ENCODE data around the gene ENSA. TPM values are rescaled to one million over a fixed set of nuclear protein-coding genes. Genes with fewer than 3 reads are reported as not detected.
A peak's percentile ranks its signal among the peaks of the same experiment; 100 is the strongest.
"Not testable (repeated sequence)": the region's sequence is repeated elsewhere in the genome, so short reads cannot be mapped to it uniquely, and the experiment has no call there.

Gene ENSA
- total RNA-seq, 2 donors from 2014 or later: 85.7 to 94.5 TPM

DNA sequence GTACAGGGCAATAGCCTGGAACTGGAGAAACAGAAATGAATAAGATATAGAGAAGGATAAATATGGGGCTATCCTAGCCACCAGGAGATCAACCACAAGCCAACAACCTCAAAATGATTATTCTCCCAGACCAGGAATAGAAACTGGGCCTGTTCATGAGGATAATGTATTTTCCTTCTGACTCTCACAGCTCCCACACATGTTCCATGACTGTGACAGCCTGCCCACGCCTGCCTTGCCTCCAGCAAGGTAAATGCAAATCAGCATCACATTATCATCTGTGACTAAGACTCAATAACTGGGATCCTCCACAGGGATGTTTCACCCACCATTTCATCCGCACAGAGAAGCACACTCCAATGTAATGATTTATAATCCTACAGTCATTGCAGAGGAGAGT, 3.3 kb downstream of the ENSA start:
- peaks cover 43% of the 10 kb centered on the region for H3K36me3 ChIP-seq
- H3K4me3 ChIP-seq: no peak overlapping the region
- ATAC-seq (ENCODE audit: insufficient number of reproducible peaks, low FRiP score, low read depth) (no peak), DNase-seq (ENCODE audit: low spot score) (no peak)
- no peaks in the 10 kb centered on the region for H3K27me3 ChIP-seq (replicated peaks; ENCODE audit: insufficient read depth)
- H3K4me1 ChIP-seq (ENCODE audit: control insufficient read depth in 1 of 2, low read depth in 2 of 2): peaks cover 18 to 32% of the 10 kb centered on the region in 2 donors
- no peak overlapping the region for H3K27ac ChIP-seq
- no peak for TF ChIP-seq CTCF (IDR thresholded peaks at IDR 0.05)
- H3K9me3 ChIP-seq: no peaks in the 10 kb centered on the region

DNA sequence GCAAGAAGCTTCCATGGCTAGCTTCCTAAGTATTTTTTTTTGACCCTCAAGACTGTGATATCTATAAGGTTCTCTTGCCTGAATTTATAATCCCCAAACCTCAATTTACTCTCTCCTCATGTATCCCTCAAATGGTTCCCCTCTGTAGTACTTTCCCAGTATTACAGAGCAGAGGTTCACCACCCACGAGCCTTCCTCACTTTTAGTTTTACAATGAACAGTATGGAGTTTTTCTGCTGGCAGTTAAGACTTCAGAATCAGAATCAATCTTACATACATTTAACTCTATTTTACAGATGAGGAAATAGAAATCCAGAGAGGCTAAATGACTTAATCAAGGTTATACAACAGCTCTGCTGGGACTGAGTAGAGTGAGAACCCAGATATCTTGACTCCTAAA, 4.9 kb downstream of the ENSA start:
- H3K27me3 ChIP-seq (replicated peaks; ENCODE audit: insufficient read depth); H3K9me3 ChIP-seq; H3K4me3 ChIP-seq; DNase-seq (ENCODE audit: low spot score); ATAC-seq (ENCODE audit: insufficient number of reproducible peaks, low FRiP score, low read depth); H3K27ac ChIP-seq: not testable (repeated sequence)
- Histone ChIP-seq H3K36me3 (peaks cover 48% of the 10 kb centered on the region), H3K4me1 (ENCODE audit: control insufficient read depth in 1 of 2, low read depth in 2 of 2) (peaks cover 33 to 40% of the 10 kb centered on the region in 2 donors)

- DNase-seq (ENCODE audit: low spot score); H3K4me3 ChIP-seq; H3K27me3 ChIP-seq (replicated peaks; ENCODE audit: insufficient read depth); H3K27ac ChIP-seq; H3K9me3 ChIP-seq; ATAC-seq (ENCODE audit: insufficient number of reproducible peaks, low FRiP score, low read depth): not testable (repeated sequence)
- peaks cover 33 to 44% of the 10 kb centered on the region in 2 donors for H3K4me1 ChIP-seq (ENCODE audit: control insufficient read depth in 1 of 2, low read depth in 2 of 2)
- H3K36me3 ChIP-seq: peaks cover 48% of the 10 kb centered on the region
Measured at GRCh38 chr1:150624134-150624533, 5.3 kb downstream of the ENSA start.

DNA sequence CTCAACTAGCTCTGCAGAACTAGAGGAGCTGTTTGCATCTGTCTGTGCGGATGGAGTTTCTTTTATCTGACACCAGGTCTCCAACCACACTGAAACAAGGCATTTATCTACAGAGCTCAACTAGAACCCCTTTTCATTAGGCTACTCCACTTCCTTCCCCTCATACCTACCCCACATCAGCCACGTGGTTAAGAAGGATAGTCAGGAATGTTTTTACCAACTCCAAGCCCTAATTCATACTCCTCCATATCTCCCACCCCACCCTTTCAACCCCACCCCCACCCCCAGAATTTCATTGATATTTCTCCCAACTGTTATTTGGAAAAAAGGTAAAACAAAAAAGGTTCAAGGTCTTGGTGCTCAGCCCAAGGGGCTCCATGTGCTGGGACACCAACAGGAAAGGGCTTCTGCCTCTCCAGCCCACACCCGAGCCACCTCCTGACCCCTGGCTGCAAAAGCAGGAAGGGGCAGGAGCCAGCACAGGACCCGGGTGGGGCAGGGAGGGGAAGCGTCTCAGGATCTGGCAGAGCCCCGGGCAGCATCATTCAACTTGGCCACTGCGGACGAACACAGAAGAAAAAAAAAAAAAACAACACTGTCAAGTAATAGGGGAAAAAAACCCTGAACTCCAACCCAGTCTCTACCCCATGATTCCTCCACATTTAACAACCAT, 7.0 kb downstream of the ENSA start:
- H3K27me3 ChIP-seq (replicated peaks; ENCODE audit: insufficient read depth): no peaks in the 10 kb centered on the region
- peaks cover 26 to 34% of the 10 kb centered on the region in 2 donors for H3K4me1 ChIP-seq (ENCODE audit: control insufficient read depth in 1 of 2, low read depth in 2 of 2)
- no peaks in the 10 kb centered on the region for H3K9me3 ChIP-seq
- TF ChIP-seq CTCF (IDR thresholded peaks at IDR 0.05): no peak
- H3K4me3 ChIP-seq: no peak overlapping the region
- peak overlapping the region; percentile 48 to 56 for H3K27ac ChIP-seq
- DNase-seq (ENCODE audit: low spot score) (no peak), ATAC-seq (ENCODE audit: insufficient number of reproducible peaks, low FRiP score, low read depth) (no peak)
- H3K36me3 ChIP-seq: peaks cover 47% of the 10 kb centered on the region

DNA sequence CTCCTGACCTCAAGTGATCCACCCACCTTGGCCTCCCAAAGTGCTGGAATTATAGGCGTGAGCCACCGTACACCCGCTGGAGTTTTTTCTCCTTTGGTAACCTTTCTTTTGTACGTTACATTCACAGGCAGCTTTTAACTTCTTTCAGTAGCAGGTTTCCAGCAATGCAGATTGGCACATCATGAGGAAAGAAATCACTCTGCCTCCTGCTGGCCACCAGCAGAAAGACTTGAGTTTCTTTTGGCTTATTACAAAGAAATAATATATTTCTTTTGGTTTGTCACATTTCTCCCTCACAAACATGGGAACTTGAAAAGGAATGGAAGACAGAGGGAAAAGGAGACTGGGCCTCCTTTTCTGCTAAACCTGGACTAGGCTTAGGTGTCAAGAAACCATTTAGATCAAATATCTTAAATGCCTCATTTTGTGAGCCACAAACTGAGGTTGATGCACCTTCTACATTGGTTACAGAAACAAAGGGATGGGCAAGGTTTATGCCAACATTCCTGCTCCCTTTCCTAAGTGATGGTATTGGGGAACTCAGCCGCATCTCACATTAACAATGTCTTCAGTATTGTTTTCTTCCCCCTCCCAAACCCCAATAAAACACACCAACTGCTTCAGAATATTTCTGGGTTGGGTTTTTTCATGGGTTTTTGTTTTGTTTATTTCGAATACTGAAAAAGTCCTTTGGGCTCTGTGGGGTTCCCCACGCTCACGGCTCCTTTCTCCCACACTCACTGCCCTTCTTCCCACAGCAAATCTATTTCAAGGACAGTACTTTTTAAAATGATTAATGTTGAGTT, 7.7 kb downstream of the ENSA start:
- Histone ChIP-seq H3K4me1 (ENCODE audit: control insufficient read depth in 1 of 2, low read depth in 2 of 2) (peaks cover 26 to 34% of the 10 kb centered on the region in 2 donors), H3K27ac (peak overlapping the region; percentile 48 to 56), H3K4me3 (no peak overlapping the region), H3K9me3 (no peaks in the 10 kb centered on the region), H3K27me3 (replicated peaks; ENCODE audit: insufficient read depth) (no peaks in the 10 kb centered on the region), H3K36me3 (peaks cover 40% of the 10 kb centered on the region)
- peak; percentile 77 for TF ChIP-seq CTCF (IDR thresholded peaks at IDR 0.05)
- DNase-seq (ENCODE audit: low spot score): no peak
- ATAC-seq (ENCODE audit: insufficient number of reproducible peaks, low FRiP score, low read depth): no peak

GRCh38 chr1:150620919-150621318, 8.5 kb downstream of the ENSA start:
- Histone ChIP-seq H3K4me3 (no peak overlapping the region), H3K27me3 (replicated peaks; ENCODE audit: insufficient read depth) (no peaks in the 10 kb centered on the region), H3K27ac (peak overlapping the region; percentile 56 to 62), H3K4me1 (ENCODE audit: control insufficient read depth in 1 of 2, low read depth in 2 of 2) (peaks cover 26 to 34% of the 10 kb centered on the region in 2 donors), H3K9me3 (no peaks in the 10 kb centered on the region), H3K36me3 (peaks cover 32% of the 10 kb centered on the region)
- no peak for TF ChIP-seq CTCF (IDR thresholded peaks at IDR 0.05)
- DNase-seq (ENCODE audit: low spot score) (no peak), ATAC-seq (ENCODE audit: insufficient number of reproducible peaks, low FRiP score, low read depth) (no peak)
